Keratinocyte (primary cell): ENCODE data around the gene HECTD4. TPM values are rescaled to one million over a fixed set of nuclear protein-coding genes. Genes with fewer than 3 reads are reported as not detected.

Experiments used
- DNase-seq: peaks from one replicate; pipeline ENCODE4 v3.0.0-alpha.2; 2011; ENCODE audit warnings: low read depth, missing footprints, low spot score
- FAIRE-seq: peaks from 2 replicates; lab custom pipeline; 2011; peaks lifted over from hg19 to GRCh38; lab: Jason Lieb, UNC
- H2AFZ ChIP-seq: 2 replicates; pipeline ENCODE4 v1.6.0; 2012; ENCODE audit warnings: low read length, control low read depth, inconsistent platforms; ENCODE audit not compliant: control insufficient read depth
- H3K27ac ChIP-seq: 2 replicates; pipeline ENCODE4 v1.5.1; 2011; ENCODE audit warnings: low read length; ENCODE audit not compliant: control insufficient read depth, insufficient read depth
- H3K27me3 ChIP-seq: 3 replicates; pipeline ENCODE4 v1.6.0; 2011; ENCODE audit warnings: low read length; ENCODE audit not compliant: control insufficient read depth, insufficient read depth; ENCODE audit errors: extremely low read depth
- H3K36me3 ChIP-seq, 2 experiments: 2 replicates in 1 of 2; 3 replicates in 1 of 2; pipeline ENCODE4 v1.5.1; 2011; ENCODE audit warnings: low read length in 2 of 2, mild to moderate bottlenecking in 1 of 2; ENCODE audit not compliant: control insufficient read depth in 2 of 2, insufficient read depth in 2 of 2; ENCODE audit errors: extremely low read depth in 1 of 2
- H3K4me1 ChIP-seq: 3 replicates; pipeline ENCODE4 v1.5.1; 2011; ENCODE audit warnings: low read length; ENCODE audit not compliant: control insufficient read depth, insufficient read depth; ENCODE audit errors: extremely low read depth
- H3K4me2 ChIP-seq: 3 replicates; pipeline ENCODE4 v1.6.0; 2011; ENCODE audit warnings: low read depth, low read length; ENCODE audit not compliant: control insufficient read depth, insufficient read depth; ENCODE audit errors: extremely low read depth
- H3K4me3 ChIP-seq, 3 experiments: fragments of 200-600 bp in 1 of 3; sonication (generic) in 1 of 3; 2 replicates in 2 of 3; 3 replicates in 1 of 3; pipeline ENCODE4 v1.5.1; 2011 to 2016; ENCODE audit warnings: low read length in 3 of 3, mild to moderate bottlenecking in 3 of 3, control low read depth in 2 of 3, inconsistent platforms in 1 of 3, low read depth in 1 of 3, mixed read lengths in 1 of 3, mixed run types in 1 of 3, moderate library complexity in 1 of 3; ENCODE audit not compliant: control insufficient read depth in 2 of 3, insufficient read depth in 2 of 3; ENCODE audit errors: extremely low read depth in 1 of 3
- H3K79me2 ChIP-seq: 2 replicates; pipeline ENCODE4 v1.6.0; 2012; ENCODE audit warnings: low read length; ENCODE audit not compliant: control insufficient read depth, insufficient read depth
- H3K9ac ChIP-seq: 3 replicates; pipeline ENCODE4 v1.6.0; 2011; ENCODE audit warnings: low read length; ENCODE audit not compliant: control insufficient read depth, insufficient read depth; ENCODE audit errors: extremely low read depth
- H3K9me1 ChIP-seq: 3 replicates; pipeline ENCODE4 v1.6.0; 2011; ENCODE audit warnings: low read length; ENCODE audit not compliant: control insufficient read depth, insufficient read depth; ENCODE audit errors: extremely low read depth
- H3K9me3 ChIP-seq: 2 replicates; pipeline ENCODE4 v1.5.1; 2012; ENCODE audit warnings: low read depth, low read length; ENCODE audit not compliant: control insufficient read depth
- H4K20me1 ChIP-seq: 3 replicates; pipeline ENCODE4 v1.6.0; 2011; ENCODE audit warnings: low read length; ENCODE audit not compliant: control insufficient read depth, insufficient read depth; ENCODE audit errors: extremely low read depth
- CTCF ChIP-seq, 3 experiments: IDR thresholded peaks in 1 of 3; conservative IDR thresholded peaks in 1 of 3; optimal IDR thresholded peaks in 1 of 3; 2 replicates in 2 of 3; 3 replicates in 1 of 3; pipeline versions ENCODE3 to v1.5.1; 2011; ENCODE audit warnings: low read length in 3 of 3, mild to moderate bottlenecking in 3 of 3, moderate library complexity in 2 of 3, control low read depth in 1 of 3, inconsistent platforms in 1 of 3; ENCODE audit not compliant: insufficient read depth in 2 of 3; ENCODE audit errors: extremely low read depth in 1 of 3
- EZH2 ChIP-seq: IDR thresholded peaks from one replicate; pipeline ENCODE4 v1.6.1; 2012; ENCODE audit warnings: inconsistent platforms, mild to moderate bottlenecking, low read length, moderate library complexity
- dilution Hi-C: fragments of 300-500 bp; cut with MboI; formaldehyde crosslinking; loops from one replicate; pipeline ENCODE4 v1.7.0; 2020; ENCODE audit warnings: low sequenced_read_pairs; ENCODE audit not compliant: extremely low pct_ligation_motif_present
- polyA plus RNA-seq, 5 experiments: library from polyadenylated mRNA; depleted of rRNA in 3 of 5; stranded (reverse) in 3 of 5; stranded (forward) in 1 of 5; unstranded in 1 of 5; fragments of >200 nt; gene quantifications; 1 replicate in 1 of 5; 2 replicates in 3 of 5; 3 replicates in 1 of 5; pipeline versions ENCODE4 v1.2.1 to v1.2.3, GENCODE V29; 2011 to 2012; ENCODE audit warnings: missing spikeins in 2 of 5, low read depth in 1 of 5, low replicate concordance in 1 of 5

The HECTD4 gene
- polyA plus RNA-seq, 1 donor (not counting 4 experiments of a cell fraction or from before 2014, with no cell fraction given), result 7.5 TPM

- Histone ChIP-seq H3K79me2 (no peaks in the 10 kb centered on the region), H3K27me3 (no peaks in the 10 kb centered on the region), H2AFZ (no peak overlapping the region), H3K4me3 (no peak overlapping the region), H3K36me3 (peaks cover 11 to 17% of the 10 kb centered on the region in 2 experiments), H3K9me1 (no peaks in the 10 kb centered on the region), H3K27ac (no peak overlapping the region), H3K4me2 (no peak overlapping the region), H3K9me3 (no peaks in the 10 kb centered on the region), H3K4me1 (peaks cover 4% of the 10 kb centered on the region), H3K9ac (no peak overlapping the region), H4K20me1 (no peaks in the 10 kb centered on the region)
- TF ChIP-seq CTCF (optimal IDR thresholded peaks at IDR 0.05 in 1 of 3, IDR thresholded peaks at IDR 0.05 in 1 of 3, conservative IDR thresholded peaks at IDR 0.05 in 1 of 3; ENCODE audit: extremely low read depth in 1 of 3, insufficient read depth in 2 of 3, low read length in 3 of 3) (no peak), EZH2 (no peak)
- FAIRE-seq (no peak), DNase-seq (no peak)
- dilution Hi-C loops, result no loop called here
These were observed 166.0 kb downstream of the HECTD4 start for GRCh38 chr12:112216223-112216622.

GRCh38 chr12:112214064-112214463 lies 168.2 kb downstream of the HECTD4 start:
- Histone ChIP-seq H3K4me1 (peaks cover 3% of the 10 kb centered on the region), H3K9me1 (no peaks in the 10 kb centered on the region), H3K27ac (no peak overlapping the region), H3K9me3 (no peaks in the 10 kb centered on the region), H3K27me3 (no peaks in the 10 kb centered on the region), H3K4me2 (no peak overlapping the region), H3K36me3 (peaks cover 17 to 24% of the 10 kb centered on the region in 2 experiments), H2AFZ (no peak overlapping the region), H3K9ac (no peak overlapping the region), H3K4me3 (no peak overlapping the region), H3K79me2 (no peaks in the 10 kb centered on the region), H4K20me1 (no peaks in the 10 kb centered on the region)
- DNase-seq (no peak), FAIRE-seq (no peak)
- dilution Hi-C loops, result no loop called here
- TF ChIP-seq EZH2, result no peak
- no peak for TF ChIP-seq CTCF (optimal IDR thresholded peaks at IDR 0.05 in 1 of 3, IDR thresholded peaks at IDR 0.05 in 1 of 3, conservative IDR thresholded peaks at IDR 0.05 in 1 of 3; ENCODE audit: extremely low read depth in 1 of 3, insufficient read depth in 2 of 3, low read length in 3 of 3)
